B cell (primary cell): Measurements from ENCODE around the gene JPH3. TPM values are rescaled to one million over a fixed set of nuclear protein-coding genes. Genes with fewer than 3 reads are reported as not detected.

ENCODE experiments used
- ATAC-seq: fragments of 200-7000 bp; cut with Tn5 transposase; one replicate; pipeline ENCODE4 v1.10.0; 2021; ENCODE audit warnings: low read depth, mild to moderate bottlenecking, moderate number of reproducible peaks, moderate library complexity
- CTCF ChIA-PET: fragments of 350-600 bp; sonication (Branson Sonifier 250); formaldehyde crosslinking; loops from one replicate; lab custom pipeline; 2021; ENCODE audit warnings: antibody characterized with exemption, inconsistent platforms; lab: Charles Lee
- POLR2A ChIA-PET: fragments of 350-600 bp; sonication (Branson Sonifier 250); formaldehyde crosslinking; loops from one replicate; lab custom pipeline; 2021; ENCODE audit warnings: antibody characterized with exemption; lab: Charles Lee
- DNase-seq: peaks from one replicate; pipeline ENCODE4 v3.0.0; 2013
- H2AFZ ChIP-seq: 2 replicates; pipeline ENCODE4 v1.6.1; 2012; ENCODE audit warnings: mild to moderate bottlenecking, low read depth, low read length; ENCODE audit not compliant: insufficient read depth, poor library complexity, severe bottlenecking
- H3K27ac ChIP-seq, 2 donors: 1 replicate in 1 of 2; 2 replicates in 1 of 2; pipeline ENCODE4 v1.5.1; 2012 to 2013; ENCODE audit warnings: low read length in 2 of 2, mild to moderate bottlenecking in 2 of 2, moderate library complexity in 1 of 2
- H3K27me3 ChIP-seq, 4 experiments: fragments of 200-600 bp in 1 of 4; sonication (generic) in 1 of 4; replicated peaks in 1 of 4; 1 replicate in 2 of 4; 2 replicates in 2 of 4; pipeline versions ENCODE4 v1.6.1 to v1.7.0; 2013 to 2016; ENCODE audit warnings: low read length in 3 of 4, mild to moderate bottlenecking in 2 of 4, mixed read lengths in 1 of 4, moderate library complexity in 1 of 4; ENCODE audit not compliant: insufficient read depth in 4 of 4, control insufficient read depth in 3 of 4; ENCODE audit errors: control extremely low read depth in 1 of 4
- H3K36me3 ChIP-seq, 2 experiments: replicated peaks in 1 of 2; 1 replicate in 1 of 2; 2 replicates in 1 of 2; pipeline versions ENCODE4 v1.6.1 to v1.7.1; 2013; ENCODE audit warnings: low read length in 1 of 2; ENCODE audit not compliant: insufficient read depth in 2 of 2, control insufficient read depth in 1 of 2; ENCODE audit errors: control extremely low read depth in 1 of 2, extremely low read depth in 1 of 2
- H3K4me1 ChIP-seq, 2 donors: fragments of 200-600 bp in 1 of 2; sonication (generic) in 1 of 2; 1 replicate in 1 of 2; 2 replicates in 1 of 2; pipeline versions ENCODE4 v1.5.1 to v1.6.1; 2013 to 2017; ENCODE audit warnings: low read length in 2 of 2; ENCODE audit not compliant: control insufficient read depth in 2 of 2, insufficient read depth in 2 of 2
- H3K4me2 ChIP-seq: replicated peaks from 2 replicates; pipeline ENCODE3; 2012; ENCODE audit warnings: mild to moderate bottlenecking, low read depth, low read length; ENCODE audit not compliant: poor library complexity, severe bottlenecking
- H3K4me3 ChIP-seq, 5 experiments: fragments of 200-600 bp in 1 of 5; sonication (generic) in 1 of 5; 1 replicate in 3 of 5; 2 replicates in 2 of 5; pipeline versions ENCODE4 v1.5.1 to v1.7.0; 2011 to 2016; ENCODE audit warnings: low read length in 4 of 5, mild to moderate bottlenecking in 4 of 5, low read depth in 2 of 5, control low read depth in 1 of 5, moderate library complexity in 1 of 5; ENCODE audit not compliant: insufficient read depth in 1 of 5; ENCODE audit errors: control extremely low read depth in 1 of 5, extremely low read depth in 1 of 5
- H3K79me2 ChIP-seq: fragments of 200-600 bp; sonication (generic); one replicate; pipeline ENCODE4 v1.6.0; 2016; ENCODE audit warnings: low read length; ENCODE audit not compliant: control insufficient read depth, insufficient read depth
- H3K9ac ChIP-seq: fragments of 200-600 bp; sonication (generic); 2 replicates; pipeline ENCODE4 v1.6.1; 2017; ENCODE audit warnings: mild to moderate bottlenecking, low read length, moderate library complexity
- H3K9me3 ChIP-seq, 3 donors: one replicate each; pipeline versions ENCODE4 v1.6.1 to v1.7.1; 2013; ENCODE audit warnings: low read length in 2 of 3; ENCODE audit not compliant: control insufficient read depth in 2 of 3, insufficient read depth in 1 of 3; ENCODE audit errors: control extremely low read depth in 1 of 3
- H4K20me1 ChIP-seq: 2 replicates; pipeline ENCODE4 v1.6.0; 2012; ENCODE audit warnings: mild to moderate bottlenecking, low read length; ENCODE audit not compliant: insufficient read depth, control insufficient read depth, poor library complexity, severe bottlenecking
- H3K27ac Mint-ChIP-seq: one replicate; pipeline ENCODE4 v1.8.0; 2021; ENCODE audit warnings: mixed read lengths
- H3K27me3 Mint-ChIP-seq: one replicate; pipeline ENCODE4 v1.8.0; 2021; ENCODE audit warnings: mixed read lengths
- H3K4me1 Mint-ChIP-seq: one replicate; pipeline ENCODE4 v1.8.0; 2021; ENCODE audit warnings: mixed read lengths
- H3K4me3 Mint-ChIP-seq: one replicate; pipeline ENCODE4 v1.8.0; 2021; ENCODE audit warnings: mixed read lengths
- H3K9me3 Mint-ChIP-seq: one replicate; pipeline ENCODE4 v1.8.0; 2022; ENCODE audit warnings: mixed read lengths; ENCODE audit not compliant: insufficient read depth
- CTCF ChIP-seq: fragments of 200-600 bp; IDR thresholded peaks from one replicate; pipeline ENCODE4 v1.8.0; 2022; ENCODE audit warnings: antibody characterized with exemption, mild to moderate bottlenecking
- EZH2 ChIP-seq: IDR thresholded peaks from 2 replicates; pipeline ENCODE4 v1.6.1; 2012; ENCODE audit warnings: borderline replicate concordance, low read depth, mild to moderate bottlenecking, moderate library complexity, low read length; ENCODE audit not compliant: insufficient read depth, poor library complexity, severe bottlenecking
- WGBS: methylation state at CpG from one replicate; pipeline ENCODE4 v1.1.5; 2013; ENCODE audit warnings: missing lambda C conversion rate; ENCODE audit not compliant: insufficient coverage; 5-methylcytosine and 5-hydroxymethylcytosine counted together
- intact Hi-C: fragments of 100-400 bp; cut with micrococcal nuclease; formaldehyde crosslinking; loops from one replicate; pipeline ENCODE4 v1.10.0; 2022
- polyA plus RNA-seq: library from polyadenylated mRNA; depleted of rRNA; stranded (reverse); fragments of >200 nt; gene quantifications from 2 replicates; pipeline ENCODE4 v1.2.3, GENCODE V29; 2012
- total RNA-seq, 2 donors: library from RNA; stranded (reverse); fragments of 120-200 nt in 1 of 2; gene quantifications; 1 replicate in 1 of 2; 2 replicates in 1 of 2; pipeline versions ENCODE4 v1.2.3 to v1.2.4, GENCODE V29; 2013 to 2022

Gene JPH3
- total and polyA plus RNA-seq, 2 donors (not counting 1 experiment from before 2014, with no cell fraction given): not detected

DNA sequence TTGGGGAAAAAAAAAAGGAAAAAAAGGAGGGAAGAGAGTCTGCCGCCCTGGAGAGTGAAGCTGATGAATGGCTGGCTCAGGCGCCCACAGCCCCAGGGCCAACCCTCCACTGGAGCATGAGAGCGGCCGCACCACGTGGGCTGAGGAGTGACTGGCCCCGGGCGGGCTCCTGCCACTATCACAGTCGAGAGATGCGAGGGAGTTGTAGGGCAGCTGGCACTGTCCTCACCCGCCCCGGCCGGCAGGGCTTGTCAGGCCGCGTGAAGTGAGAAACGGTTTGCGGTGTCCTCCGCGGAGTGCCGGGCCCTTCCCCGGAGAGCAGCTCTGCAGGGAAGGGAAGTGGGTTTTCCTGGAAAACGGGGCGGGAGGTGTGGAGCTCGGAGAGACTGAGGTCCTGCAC, 45.9 kb downstream of the JPH3 start:
- Histone ChIP-seq H3K27ac (no peak overlapping the region), H4K20me1 (no peaks in the 10 kb centered on the region), H3K4me3 (no peak overlapping the region), H3K4me1 (no peaks in the 10 kb centered on the region), H3K9ac (no peak overlapping the region), H3K9me3 (peaks cover 0 to 7% (median 0%) of the 10 kb centered on the region in 3 donors), H3K27me3 (peaks cover 0 to 6% (median 0%) of the 10 kb centered on the region in 4 experiments), H3K79me2 (no peaks in the 10 kb centered on the region), H3K36me3 (no peaks in the 10 kb centered on the region), H2AFZ (no peak overlapping the region), H3K4me2 (no peak overlapping the region)
- intact Hi-C loops: no loop called here
- Mint-ChIP-seq H3K4me1 (no peaks in the 10 kb centered on the region), H3K27me3 (peaks cover 8% of the 10 kb centered on the region), H3K4me3 (no peak overlapping the region), H3K27ac (no peak overlapping the region), H3K9me3 (no peaks in the 10 kb centered on the region)
- ChIA-PET CTCF (interaction anchor here (0.6 kb wide), 2 partner anchors 12 to 71 kb away, joined by 3 read pairs; no protein-coding TSS in a partner anchor), POLR2A (no interaction called here)
- 54% methylated on average over 23 of the region's 23 CpGs for WGBS
- ATAC-seq: no peak
- TF ChIP-seq CTCF: no peak
- TF ChIP-seq EZH2: no peak
- no peak for DNase-seq

- intact Hi-C loops: no loop called here
- H4K20me1 ChIP-seq: no peaks in the 10 kb centered on the region
- TF ChIP-seq CTCF (no peak), EZH2 (no peak)
- 82% methylated on average over 29 of the region's 29 CpGs for WGBS
- Mint-ChIP-seq H3K27me3 (peaks cover 8% of the 10 kb centered on the region), H3K4me3 (no peak overlapping the region), H3K27ac (no peak overlapping the region), H3K4me1 (no peaks in the 10 kb centered on the region), H3K9me3 (no peaks in the 10 kb centered on the region)
- ChIA-PET POLR2A (no interaction called here), CTCF (interaction anchor here (0.6 kb wide), 2 partner anchors 12 to 72 kb away, joined by 3 read pairs; no protein-coding TSS in a partner anchor)
- no peaks in the 10 kb centered on the region for H3K36me3 ChIP-seq
- H2AFZ ChIP-seq: no peak overlapping the region
- no peak overlapping the region for H3K4me2 ChIP-seq
- H3K79me2 ChIP-seq: no peaks in the 10 kb centered on the region
- peaks cover 0 to 6% (median 0%) of the 10 kb centered on the region in 4 experiments for H3K27me3 ChIP-seq
- no peaks in the 10 kb centered on the region for H3K4me1 ChIP-seq
- no peak overlapping the region for H3K27ac ChIP-seq
- H3K9me3 ChIP-seq: peaks cover 0 to 7% (median 0%) of the 10 kb centered on the region in 3 donors
- ATAC-seq: no peak
- DNase-seq: no peak
- H3K4me3 ChIP-seq: no peak overlapping the region
- H3K9ac ChIP-seq: no peak overlapping the region
Measured at GRCh38 chr16:87648698-87649487, 46.6 kb downstream of the JPH3 start.
